T-helper 2 cell (primary cell): ENCODE data around the gene RNF223.
"Not testable (repeated sequence)": the region's sequence is repeated elsewhere in the genome, so short reads cannot be mapped to it uniquely, and the experiment has no call there.

ENCODE experiments used
- DNase-seq, 5 experiments: peaks; one replicate each; pipeline versions ENCODE4 v3.0.0 to v3.0.0-alpha.2; 2012 to 2022

The RNF223 gene

GRCh38 chr1:1087351-1088028 is 13.4 kb upstream of the RNF223 start:
- DNase-seq = no peak

- no peak for DNase-seq
Observed at GRCh38 chr1:1086911-1087341, 12.8 kb upstream of the RNF223 start.

GRCh38 chr1:1085911-1086841 is 12.1 kb upstream of the RNF223 start:
- no peak for DNase-seq

- DNase-seq = no peak
Observed at GRCh38 chr1:1085171-1085841, 11.2 kb upstream of the RNF223 start.

GRCh38 chr1:1084372-1085170 is 10.5 kb upstream of the RNF223 start:
- no peak for DNase-seq

- no peak for DNase-seq
Observed at GRCh38 chr1:1083416-1084371, 9.6 kb upstream of the RNF223 start.

- no peak for DNase-seq
Observed at GRCh38 chr1:1082776-1083415, 8.8 kb upstream of the RNF223 start.

GRCh38 chr1:1082239-1082775 is 8.2 kb upstream of the RNF223 start:
- no peak for DNase-seq

GRCh38 chr1:1081311-1082238 is 7.5 kb upstream of the RNF223 start:
- no peak for DNase-seq

GRCh38 chr1:1080951-1081310 is 6.8 kb upstream of the RNF223 start:
- DNase-seq = no peak

GRCh38 chr1:1080122-1080757 is 6.1 kb upstream of the RNF223 start:
- peak in 2 of 5 experiments; percentile 1 to 4 for DNase-seq

GRCh38 chr1:1079408-1080121 is 5.5 kb upstream of the RNF223 start:
- DNase-seq = peak in 3 of 5 experiments; percentile 11 to 42 (median 13)

- DNase-seq = not testable (repeated sequence)
Observed at GRCh38 chr1:1077396-1077795, 3.3 kb upstream of the RNF223 start.

GRCh38 chr1:1075148-1075935 is 1.2 kb upstream of the RNF223 start:
- DNase-seq = no peak

- peak in 1 of 5 experiments; percentile 2 for DNase-seq
Observed at GRCh38 chr1:1074631-1075147, 583 bp upstream of the RNF223 start.

GRCh38 chr1:1072849-1073742 is 1.0 kb downstream of the RNF223 start:
- no peak for DNase-seq
